Adrenal gland (tissue), 12 donors: ENCODE measurements around the gene HS2ST1. TPM values are rescaled to one million over a fixed set of nuclear protein-coding genes. Genes with fewer than 3 reads are reported as not detected.

Experiments used
- DNase-seq, 7 donors: peaks; one replicate each; pipeline ENCODE4 v3.0.0-alpha.2; 2019 to 2020
- H3K27ac ChIP-seq, 5 donors: fragments of 200-600 bp; sonication (generic) in 4 of 5; 1 replicate in 3 of 5; 2 replicates in 2 of 5; pipeline versions ENCODE4 v1.5.1 to v1.8.0; 2016 to 2020; ENCODE audit warnings: mild to moderate bottlenecking in 1 of 5
- H3K27me3 ChIP-seq: fragments of 200-600 bp; 2 replicates; pipeline ENCODE4 v1.8.0; 2021
- H3K36me3 ChIP-seq, 2 donors: fragments of 200-600 bp; replicated peaks in 1 of 2; 1 replicate in 1 of 2; 2 replicates in 1 of 2; pipeline versions ENCODE4 v1.5.1 to v1.8.0; 2018 to 2022
- H3K4me1 ChIP-seq, 2 donors: fragments of 200-600 bp; replicated peaks in 1 of 2; 1 replicate in 1 of 2; 2 replicates in 1 of 2; pipeline versions ENCODE4 v1.5.1 to v1.8.0; 2018 to 2021
- H3K4me3 ChIP-seq, 4 donors: fragments of 200-600 bp; sonication (generic) in 3 of 4; one replicate each; pipeline ENCODE4 v1.5.1; 2016 to 2018
- H3K9me3 ChIP-seq, 3 donors: fragments of 200-600 bp; sonication (generic) in 1 of 3; replicated peaks in 1 of 3; 1 replicate in 2 of 3; 2 replicates in 1 of 3; pipeline versions ENCODE4 v1.5.1 to v1.8.0; 2016 to 2021
- POLR2A ChIP-seq, 2 donors: fragments of 450-650 bp; IDR thresholded peaks; one replicate each; pipeline ENCODE4 v1.6.1; 2017; ENCODE audit warnings: antibody characterized with exemption in 2 of 2, mild to moderate bottlenecking in 2 of 2, moderate library complexity in 1 of 2
- WGBS, 4 donors: extraction: QIAGEN DNeasy Blood & Tissue Kit in 2 of 4; methylation state at CpG; one replicate each; pipeline versions ENCODE4 v1.1.5 to v1.1.7; 2013 to 2017; 5-methylcytosine and 5-hydroxymethylcytosine counted together
- intact Hi-C, 2 donors: fragments of 100-400 bp; cut with DNase I; formaldehyde crosslinking; loops; one replicate each; pipeline versions ENCODE4 v1.14.1 to v1.15.0; 2022 to 2023
- polyA plus RNA-seq, 3 donors: library from polyadenylated mRNA; stranded (reverse); fragments of 200-250 nt in 2 of 3; fragments of 350-450 nt in 1 of 3; fragmentation: Illumina TruSeq in 1 of 3; extraction: RNeasy Lipid Tissue Mini Kit (QIAGEN cat#74804) in 1 of 3; gene quantifications; one replicate each; pipeline ENCODE4 v1.2.3, GENCODE V29; 2013 to 2014
- total RNA-seq, 9 donors: library from RNA; depleted of rRNA in 4 of 9; stranded (reverse); fragments of >200 nt in 4 of 9; fragments of 120-200 nt in 1 of 9; fragmentation: NEBNext Ultra II Directional in 1 of 9; extraction: Animal tissue kit (Norgen Biotek cat#: 25700) in 1 of 9; gene quantifications; one replicate each; pipeline versions ENCODE4 v1.1.0 to v1.2.4, GENCODE V29; 2013 to 2023
- TF ChIP-seq, protein P1 (sequence below), 6 experiments: fragments of 450-650 bp in 4 of 6; fragments of 200-600 bp in 2 of 6; sonication (generic) in 1 of 6; IDR thresholded peaks; 1 replicate in 5 of 6; 2 replicates in 1 of 6; pipeline versions ENCODE4 v1.5.1 to v1.8.0; 2016 to 2021; ENCODE audit warnings: antibody characterized with exemption in 6 of 6, mild to moderate bottlenecking in 2 of 6, moderate library complexity in 1 of 6
- donor health status: healthy with polysubstance abuse.
- donor health status: Bipolar disorder and iron deficiency.
- donor health status: DM: yes; HTN: yes; CAD: no.
- donor health status: DM: no; HTN: no; CAD: no.
- donor health status: DM: no; HTN: no; CAD: no.
- donor health status: DM: yes; HTN: yes; CAD: no.

HS2ST1 gene
- total and polyA plus RNA-seq, 12 donors, result 11.2 to 131 (median 46.5) TPM

DNA sequence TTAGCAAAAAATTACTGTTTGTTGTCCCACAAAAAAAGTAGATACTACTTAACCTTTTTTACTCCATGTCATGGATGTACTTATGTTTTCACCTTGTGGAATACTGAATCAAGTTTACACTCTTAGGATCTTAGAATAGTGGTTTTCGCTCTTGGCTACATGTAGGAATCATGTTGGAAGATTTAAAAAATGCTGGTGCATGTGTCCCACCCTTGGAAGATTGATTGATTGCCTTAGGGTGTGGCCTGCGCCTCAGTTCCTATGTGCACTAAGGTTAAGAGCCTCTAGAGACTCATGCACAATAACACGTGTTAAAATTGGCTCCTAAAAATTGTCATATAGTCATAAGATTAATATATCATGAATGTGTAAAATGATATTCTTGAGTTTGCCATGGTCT is 25.0 kb downstream of the HS2ST1 start:
- 79 to 87% (median 86%) methylated on average over 3 of the region's 3 CpGs for WGBS, 4 donors
- Histone ChIP-seq H3K27ac (no peak overlapping the region), H3K9me3 (no peaks in the 10 kb centered on the region), H3K4me3 (no peak overlapping the region), H3K4me1 (peaks cover 5 to 44% of the 10 kb centered on the region in 2 donors), H3K36me3 (no peaks in the 10 kb centered on the region), H3K27me3 (no peaks in the 10 kb centered on the region)
- DNase-seq, result no peak
- intact Hi-C loops, result no loop called here
- TF ChIP-seq, protein P1, sequence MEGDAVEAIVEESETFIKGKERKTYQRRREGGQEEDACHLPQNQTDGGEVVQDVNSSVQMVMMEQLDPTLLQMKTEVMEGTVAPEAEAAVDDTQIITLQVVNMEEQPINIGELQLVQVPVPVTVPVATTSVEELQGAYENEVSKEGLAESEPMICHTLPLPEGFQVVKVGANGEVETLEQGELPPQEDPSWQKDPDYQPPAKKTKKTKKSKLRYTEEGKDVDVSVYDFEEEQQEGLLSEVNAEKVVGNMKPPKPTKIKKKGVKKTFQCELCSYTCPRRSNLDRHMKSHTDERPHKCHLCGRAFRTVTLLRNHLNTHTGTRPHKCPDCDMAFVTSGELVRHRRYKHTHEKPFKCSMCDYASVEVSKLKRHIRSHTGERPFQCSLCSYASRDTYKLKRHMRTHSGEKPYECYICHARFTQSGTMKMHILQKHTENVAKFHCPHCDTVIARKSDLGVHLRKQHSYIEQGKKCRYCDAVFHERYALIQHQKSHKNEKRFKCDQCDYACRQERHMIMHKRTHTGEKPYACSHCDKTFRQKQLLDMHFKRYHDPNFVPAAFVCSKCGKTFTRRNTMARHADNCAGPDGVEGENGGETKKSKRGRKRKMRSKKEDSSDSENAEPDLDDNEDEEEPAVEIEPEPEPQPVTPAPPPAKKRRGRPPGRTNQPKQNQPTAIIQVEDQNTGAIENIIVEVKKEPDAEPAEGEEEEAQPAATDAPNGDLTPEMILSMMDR (IDR thresholded peaks at IDR 0.05), result no peak
- TF ChIP-seq POLR2A (IDR thresholded peaks at IDR 0.05), result no peak

DNA sequence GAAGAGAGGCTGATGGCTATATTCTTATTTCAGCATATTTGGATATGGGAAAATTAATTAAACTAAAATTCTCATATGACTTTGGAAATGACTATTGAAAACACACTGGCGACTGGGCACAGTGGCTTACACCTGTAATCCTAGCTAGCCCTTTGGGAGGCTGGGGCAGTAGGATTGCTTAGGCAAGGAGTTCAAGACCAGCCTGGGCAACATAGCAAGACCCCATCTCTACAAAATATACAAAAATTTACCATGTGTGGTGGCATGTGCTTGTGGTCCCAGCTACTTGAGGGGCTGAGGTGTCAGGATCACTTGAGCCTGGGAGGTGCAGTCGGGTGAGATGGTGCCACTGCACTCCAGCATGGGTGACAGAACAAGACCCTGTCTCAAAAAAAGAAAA is 26.2 kb downstream of the HS2ST1 start:
- 97 to 100% (median 98%) methylated on average over 2 of the region's 2 CpGs for WGBS, 4 donors
- DNase-seq, result no peak
- Histone ChIP-seq H3K27ac (no peak overlapping the region), H3K4me1 (peaks cover 5 to 41% of the 10 kb centered on the region in 2 donors), H3K27me3 (no peaks in the 10 kb centered on the region), H3K36me3 (no peaks in the 10 kb centered on the region), H3K9me3 (no peaks in the 10 kb centered on the region), H3K4me3 (no peak overlapping the region)
- intact Hi-C loops, result no loop called here
- no peak for TF ChIP-seq POLR2A (IDR thresholded peaks at IDR 0.05)
- TF ChIP-seq, protein P1 (IDR thresholded peaks at IDR 0.05), result no peak

DNA sequence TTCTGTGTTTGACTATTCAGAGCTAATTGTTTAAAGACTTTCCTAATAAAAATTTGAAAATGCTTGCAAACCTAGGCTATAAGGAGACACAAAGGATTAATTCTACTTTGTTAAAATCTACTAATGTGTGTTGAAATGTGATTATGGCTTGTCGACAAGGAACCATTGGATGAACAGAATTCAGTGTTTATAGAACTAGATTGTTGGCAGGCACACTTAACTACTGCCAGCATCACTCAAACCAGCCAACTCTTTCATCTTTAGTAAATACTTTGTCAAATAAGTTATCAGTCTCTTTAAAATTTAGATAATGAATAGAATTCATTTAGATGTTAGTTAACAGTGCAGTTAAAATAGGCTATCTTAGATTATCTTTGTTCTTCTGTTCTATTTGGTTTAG is 27.6 kb downstream of the HS2ST1 start:
- Histone ChIP-seq H3K36me3 (no peaks in the 10 kb centered on the region), H3K9me3 (no peaks in the 10 kb centered on the region), H3K27ac (no peak overlapping the region), H3K4me3 (no peak overlapping the region), H3K4me1 (peaks cover 5 to 41% of the 10 kb centered on the region in 2 donors), H3K27me3 (no peaks in the 10 kb centered on the region)
- no peak for DNase-seq
- intact Hi-C loops, result no loop called here
- 45 to 63% (median 48%) methylated on average over 1 of the region's 1 CpG for WGBS, 4 donors
- TF ChIP-seq, protein P1 (IDR thresholded peaks at IDR 0.05), result no peak
- no peak for TF ChIP-seq POLR2A (IDR thresholded peaks at IDR 0.05)

DNA sequence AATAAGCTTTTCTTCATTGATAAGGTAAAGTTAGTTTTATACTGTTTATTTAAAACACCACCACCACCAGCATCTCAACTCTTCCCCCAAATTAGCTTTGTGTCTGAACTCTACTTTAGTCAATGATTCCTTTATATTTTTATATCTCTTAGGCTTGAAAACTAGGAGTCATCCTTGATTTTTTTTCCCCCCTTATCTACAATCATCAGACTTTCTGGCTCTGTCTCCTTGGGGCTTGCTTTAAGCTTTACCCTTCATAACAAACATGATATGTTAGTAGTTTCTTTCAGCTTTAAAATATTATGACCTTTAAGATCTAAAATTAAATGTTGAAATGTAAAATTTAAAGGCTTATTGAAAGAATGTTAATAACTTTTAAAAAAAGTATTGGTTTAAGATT is 28.3 kb downstream of the HS2ST1 start:
- Histone ChIP-seq H3K4me3 (no peak overlapping the region), H3K9me3 (no peaks in the 10 kb centered on the region), H3K4me1 (peaks cover 5 to 43% of the 10 kb centered on the region in 2 donors), H3K27ac (no peak overlapping the region), H3K36me3 (no peaks in the 10 kb centered on the region), H3K27me3 (no peaks in the 10 kb centered on the region)
- intact Hi-C loops, result no loop called here
- TF ChIP-seq, protein P1 (IDR thresholded peaks at IDR 0.05), result no peak
- no peak for TF ChIP-seq POLR2A (IDR thresholded peaks at IDR 0.05)
- DNase-seq, result no peak
